DOHH2 (cell line): Measurements from ENCODE around the gene WRAP53.

Experiments used
- CTCF ChIP-seq: fragments of 200-600 bp; sonication (generic); IDR thresholded peaks from one replicate; pipeline ENCODE4 v1.5.1; 2014; ENCODE audit warnings: antibody characterized with exemption, mild to moderate bottlenecking, low read depth, low read length; ENCODE audit not compliant: poor library complexity, severe bottlenecking
- EZH2phosphoT487 ChIP-seq: fragments of 200-600 bp; sonication (generic); IDR thresholded peaks from 2 replicates; pipeline ENCODE4 v1.6.1; 2017; ENCODE audit warnings: borderline replicate concordance, mild to moderate bottlenecking, antibody characterized with exemption, low read length, moderate library complexity, mixed read lengths

DNA sequence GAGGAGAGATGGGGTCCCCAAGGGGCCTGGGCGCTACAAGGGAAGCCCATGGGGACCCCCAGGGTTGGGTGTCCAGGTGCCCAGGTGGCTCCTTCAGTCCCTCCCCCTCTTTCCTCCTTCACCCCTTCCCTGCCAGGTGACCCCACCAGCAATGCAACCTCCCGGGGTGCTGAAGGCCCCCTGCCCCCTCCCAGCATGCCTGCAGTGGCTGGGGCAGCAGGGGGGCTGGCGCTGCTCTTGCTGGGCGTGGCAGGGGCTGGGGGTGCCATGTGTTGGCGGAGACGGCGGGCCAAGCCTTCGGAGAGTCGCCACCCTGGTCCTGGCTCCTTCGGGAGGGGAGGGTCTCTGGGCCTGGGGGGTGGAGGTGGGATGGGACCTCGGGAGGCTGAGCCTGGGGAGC, 20.8 kb downstream of the WRAP53 start:
- TF ChIP-seq CTCF (no peak), EZH2phosphoT487 (no peak)
